ENCODE results near the gene MYCN.

Gene MYCN

GRCh38 chr2:15963977-15964670, 23.8 kb downstream of the MYCN start:
- H3K4me3 ChIP-seq (ENCODE audit: low read length): no peak overlapping the region
- no peak for TF ChIP-seq ZNF274 (IDR thresholded peaks at IDR 0.05; ENCODE audit: low read depth, low read length)

DNA sequence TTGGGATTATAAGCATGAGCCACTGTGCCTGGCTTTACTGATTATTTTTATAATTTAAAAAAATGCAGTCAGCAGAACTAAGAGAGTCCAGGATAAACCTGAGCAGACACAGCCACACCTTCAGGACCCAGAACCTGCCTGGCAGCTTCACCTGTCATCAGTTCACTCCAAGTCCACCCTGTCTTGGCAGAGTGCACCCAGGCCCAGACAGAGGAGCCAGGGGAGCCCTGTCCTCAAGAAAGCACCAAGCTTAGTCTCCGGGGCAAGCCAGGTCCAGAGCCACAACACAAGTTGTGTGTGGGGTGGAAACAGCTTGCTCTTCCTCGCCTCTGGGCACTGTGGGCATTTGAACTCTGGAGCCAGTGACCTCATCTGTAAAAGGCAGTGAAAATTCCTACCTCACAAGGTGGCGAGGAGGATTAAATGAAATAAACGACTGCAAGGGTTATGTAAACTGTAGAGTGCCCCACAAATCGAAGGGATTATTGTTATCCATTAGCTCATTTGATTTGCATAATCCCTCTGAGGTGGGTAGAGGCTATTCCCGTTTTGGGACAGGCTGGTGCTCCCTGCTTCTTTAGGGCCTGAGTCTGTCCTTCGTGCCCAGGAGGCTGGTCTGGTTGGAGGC, 24.7 kb downstream of the MYCN start:
- H3K4me3 ChIP-seq (ENCODE audit: low read length): no peak overlapping the region
- no peak for TF ChIP-seq ZNF274 (IDR thresholded peaks at IDR 0.05; ENCODE audit: low read depth, low read length)

GRCh38 chr2:15965564-15966019, 25.2 kb downstream of the MYCN start:
- no peak overlapping the region for H3K4me3 ChIP-seq (ENCODE audit: low read length)
- no peak for TF ChIP-seq ZNF274 (IDR thresholded peaks at IDR 0.05; ENCODE audit: low read depth, low read length)

DNA sequence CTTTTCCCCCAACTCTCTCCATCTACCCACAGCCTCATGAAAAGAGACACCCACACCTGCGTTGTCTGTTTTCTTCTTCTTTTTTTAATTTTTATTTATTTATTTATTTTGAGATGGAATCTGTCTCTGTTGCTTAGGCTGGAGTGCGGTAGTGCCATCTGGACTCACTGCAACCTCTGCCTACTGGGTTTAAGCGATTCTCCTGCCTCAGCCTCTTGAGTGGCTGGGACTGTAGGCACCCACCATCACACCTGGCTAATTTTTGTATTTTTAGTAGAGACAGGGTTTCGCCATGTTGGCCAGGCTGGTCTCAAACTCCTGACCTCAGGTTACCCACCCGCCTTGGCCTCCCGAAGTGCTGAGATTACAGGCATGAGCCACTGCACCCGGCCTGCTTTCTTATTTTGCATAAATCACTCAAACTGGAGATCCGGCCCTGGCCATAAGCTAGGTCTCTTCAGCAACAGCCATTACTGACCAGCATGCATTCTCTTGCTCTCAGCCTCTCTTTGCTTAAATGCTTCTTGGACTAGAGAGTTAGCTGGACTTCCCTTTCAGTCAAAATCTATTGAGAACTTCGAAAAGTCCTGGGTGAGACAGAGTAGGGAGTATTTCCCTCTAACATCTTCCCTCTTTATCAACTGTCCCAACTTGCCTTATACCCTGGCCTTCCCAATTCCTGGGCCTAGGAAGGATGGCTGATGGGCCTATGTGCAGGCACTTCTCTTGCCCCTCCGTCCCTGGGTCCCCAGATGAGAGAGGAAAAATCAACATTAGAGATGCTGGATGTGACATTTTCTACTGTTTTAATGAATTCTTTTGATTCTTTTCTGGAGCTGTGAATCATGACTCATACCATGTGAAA, 27.3 kb downstream of the MYCN start:
- H3K4me3 ChIP-seq (ENCODE audit: low read length): no peak overlapping the region
- no peak for TF ChIP-seq ZNF274 (IDR thresholded peaks at IDR 0.05; ENCODE audit: low read depth, low read length)

DNA sequence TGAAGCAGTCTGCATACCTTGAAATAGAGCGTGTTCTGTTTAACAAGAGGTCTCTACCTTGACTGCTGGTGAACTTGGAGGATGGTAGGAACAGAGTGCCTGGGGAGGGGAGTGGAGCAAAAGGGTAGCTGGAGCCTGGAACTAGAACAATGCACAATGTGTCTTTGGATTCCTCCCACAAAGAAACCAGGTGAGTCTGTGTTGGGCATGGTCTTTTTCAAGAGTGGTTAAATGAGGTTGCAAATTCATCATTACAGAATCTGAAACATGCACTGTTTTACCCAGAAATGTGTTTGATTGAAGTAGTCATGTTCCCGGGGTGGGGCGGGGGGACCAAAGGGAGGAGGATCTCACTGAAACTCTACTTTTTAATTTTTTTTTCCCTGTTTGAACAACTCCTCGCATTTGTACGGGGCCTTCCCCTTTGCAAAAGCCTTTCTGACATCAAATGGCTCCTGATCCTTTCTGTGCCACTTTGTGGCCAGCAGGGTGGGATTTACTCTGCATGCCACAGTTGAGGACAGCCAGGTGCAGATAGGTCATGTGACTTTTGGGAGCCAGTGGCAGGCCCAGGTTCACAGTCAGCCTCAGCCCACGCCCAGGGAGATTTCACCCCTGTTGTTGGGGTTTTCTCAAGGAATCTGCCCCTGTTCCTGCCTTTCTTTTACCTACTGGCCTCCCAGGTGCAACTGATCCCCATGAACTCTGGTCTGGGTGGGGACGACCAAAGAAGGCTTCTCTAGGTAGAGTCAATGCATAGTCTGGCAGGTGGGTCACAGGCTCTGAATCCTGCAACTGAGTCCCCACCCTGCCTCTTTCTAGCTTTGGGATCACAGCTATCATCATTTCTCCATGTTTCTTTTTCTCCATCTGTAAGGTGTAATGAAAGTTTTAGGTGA, 28.2 kb downstream of the MYCN start:
- no peak for TF ChIP-seq ZNF274 (IDR thresholded peaks at IDR 0.05; ENCODE audit: low read depth, low read length)
- H3K4me3 ChIP-seq (ENCODE audit: low read length): no peak overlapping the region

GRCh38 chr2:15969214-15969613, 28.9 kb downstream of the MYCN start:
- no peak overlapping the region for H3K4me3 ChIP-seq (ENCODE audit: low read length)
- no peak for TF ChIP-seq ZNF274 (IDR thresholded peaks at IDR 0.05; ENCODE audit: low read depth, low read length)

- no peak overlapping the region for H3K4me3 ChIP-seq (ENCODE audit: low read length)
- no peak for TF ChIP-seq ZNF274 (IDR thresholded peaks at IDR 0.05; ENCODE audit: low read depth, low read length)
These were observed 30.4 kb downstream of the MYCN start for GRCh38 chr2:15970701-15971100.

GRCh38 chr2:15971351-15971750, 31.0 kb downstream of the MYCN start:
- TF ChIP-seq ZNF274 (IDR thresholded peaks at IDR 0.05; ENCODE audit: low read depth, low read length): no peak
- no peak overlapping the region for H3K4me3 ChIP-seq (ENCODE audit: low read length)

DNA sequence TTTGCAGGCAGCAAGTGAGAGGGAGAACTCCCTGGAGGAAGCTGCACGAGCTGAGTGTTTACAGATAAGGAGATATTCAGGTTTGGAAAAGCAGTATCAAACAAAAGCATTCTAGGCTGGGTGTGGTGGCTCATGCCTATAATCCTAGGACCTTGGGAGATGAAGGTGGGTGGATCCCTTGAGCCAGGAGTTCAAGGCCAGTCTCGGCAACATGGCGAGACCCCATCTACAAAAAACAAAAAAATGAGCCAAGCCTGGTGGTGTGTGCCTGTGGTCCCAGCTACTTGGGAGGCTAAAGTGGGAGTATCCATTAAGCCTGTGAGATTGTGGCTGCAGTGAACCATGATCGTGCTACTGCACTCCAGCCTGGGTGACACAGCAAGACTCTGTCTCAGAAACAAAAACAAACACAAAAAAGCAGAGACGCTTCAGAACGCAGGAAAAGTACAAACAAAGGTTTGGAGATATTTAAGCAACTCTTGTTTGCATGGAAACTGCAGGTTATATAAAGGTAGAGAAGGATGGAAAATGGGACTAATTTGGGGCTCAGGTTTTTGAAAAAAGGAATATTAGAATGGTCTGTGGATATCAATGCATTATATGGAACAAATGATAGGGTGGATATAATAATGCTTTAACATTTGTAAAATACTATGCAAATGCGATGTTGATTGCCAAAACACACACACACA, 31.6 kb downstream of the MYCN start:
- no peak overlapping the region for H3K4me3 ChIP-seq (ENCODE audit: low read length)
- no peak for TF ChIP-seq ZNF274 (IDR thresholded peaks at IDR 0.05; ENCODE audit: low read depth, low read length)

GRCh38 chr2:15973481-15974401, 33.4 kb downstream of the MYCN start:
- TF ChIP-seq ZNF274 (IDR thresholded peaks at IDR 0.05; ENCODE audit: low read depth, low read length): no peak
- no peak overlapping the region for H3K4me3 ChIP-seq (ENCODE audit: low read length)

DNA sequence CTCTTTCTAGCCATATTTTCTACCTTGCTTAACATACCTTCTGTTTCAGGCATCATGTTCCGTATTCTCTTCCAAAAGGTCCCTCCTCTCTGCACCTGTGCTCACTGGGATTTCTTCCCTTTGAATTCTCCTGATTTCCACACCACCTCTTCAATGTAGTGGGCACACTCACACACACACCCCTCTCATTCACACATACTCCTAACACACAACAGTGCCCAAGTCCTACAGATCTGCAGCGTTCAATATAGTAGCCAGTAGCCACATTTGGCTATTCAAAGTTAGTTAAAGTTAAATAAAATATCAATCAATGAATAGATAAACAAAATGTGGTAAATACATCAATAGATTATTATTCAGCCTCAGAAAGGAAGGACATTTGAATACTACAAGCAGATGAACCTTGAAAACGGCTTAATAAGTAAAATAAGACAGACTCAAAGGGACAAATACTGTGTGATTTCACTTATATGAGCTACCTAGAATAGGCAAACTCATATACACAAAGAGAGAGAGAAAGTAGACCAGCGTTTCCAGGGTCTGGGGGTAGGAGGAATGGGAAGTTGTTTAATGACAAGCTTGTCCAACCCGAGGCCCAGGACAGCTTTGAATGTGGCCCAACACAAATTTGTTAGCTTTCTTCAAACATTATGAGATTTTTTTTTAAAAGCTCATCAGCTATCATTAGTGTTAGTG, 34.4 kb downstream of the MYCN start:
- H3K4me3 ChIP-seq (ENCODE audit: low read length): no peak overlapping the region
- TF ChIP-seq ZNF274 (IDR thresholded peaks at IDR 0.05; ENCODE audit: low read depth, low read length): no peak

DNA sequence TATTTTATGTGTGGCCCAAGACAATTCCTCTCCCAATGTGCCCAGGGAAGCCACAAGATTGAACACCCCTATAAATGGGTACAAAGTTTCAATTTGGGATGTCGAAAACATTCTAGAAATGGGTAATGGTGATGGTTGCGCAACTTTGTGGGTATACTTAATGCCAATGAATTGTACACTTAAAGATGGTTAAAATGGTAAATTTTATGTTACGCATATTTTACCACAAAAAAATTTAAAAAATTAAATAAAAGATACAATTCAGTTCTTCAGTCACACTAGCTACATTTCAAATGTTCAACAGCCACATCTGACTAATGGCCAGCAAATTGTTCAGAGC, 34.9 kb downstream of the MYCN start:
- no peak for TF ChIP-seq ZNF274 (IDR thresholded peaks at IDR 0.05; ENCODE audit: low read depth, low read length)
- no peak overlapping the region for H3K4me3 ChIP-seq (ENCODE audit: low read length)

Data from GM08714 (cell line).